ENCODE measurements around the gene KCND3. TPM values are rescaled to one million over a fixed set of nuclear protein-coding genes. Genes with fewer than 3 reads are reported as not detected.

Gene KCND3
- total and polyA plus RNA-seq, 4 donors: 1.0 to 27.1 (median 6.1) TPM

GRCh38 chr1:111733992-111734341 is 255.5 kb downstream of the KCND3 start (continued):
- TF ChIP-seq ZBTB33 (IDR thresholded peaks at IDR 0.05) (no peak), TAF1 (conservative IDR thresholded peaks at IDR 0.05) (no peak), GABPA (IDR thresholded peaks at IDR 0.05 in 1 of 2, conservative IDR thresholded peaks at IDR 0.05 in 1 of 2) (no peak), MAX (IDR thresholded peaks at IDR 0.05) (no peak), SP1 (IDR thresholded peaks at IDR 0.05) (no peak), RXRA (IDR thresholded peaks at IDR 0.05) (no peak), HNF4G (IDR thresholded peaks at IDR 0.05) (no peak), EGR1 (IDR thresholded peaks at IDR 0.05; ENCODE audit: low read depth in 2 of 2) (no peak), FOXA1 (IDR thresholded peaks at IDR 0.05) (no peak)

- peaks cover 0 to 9% (median 1%) of the 10 kb centered on the region in 4 donors for H3K4me1 ChIP-seq (ENCODE audit: control insufficient read depth in 4 of 4, insufficient read depth in 4 of 4, low read length in 3 of 4)
- WGBS: 70% methylated on average over 9 of the region's 9 CpGs
- DNase-seq (ENCODE audit: low spot score): no peak
- H3K9me3 ChIP-seq (ENCODE audit: control insufficient read depth in 4 of 4, low read length in 3 of 4): no peaks in the 10 kb centered on the region
- H3K27me3 ChIP-seq (ENCODE audit: control insufficient read depth in 4 of 4, insufficient read depth in 4 of 4, low read length in 3 of 4): no peaks in the 10 kb centered on the region
- no peak for TF ChIP-seq ATF3 (IDR thresholded peaks at IDR 0.05)
- no peak for TF ChIP-seq RAD21 (IDR thresholded peaks at IDR 0.05)
- TF ChIP-seq TAF1 (conservative IDR thresholded peaks at IDR 0.05): no peak
- no peak for TF ChIP-seq HNF4A (conservative IDR thresholded peaks at IDR 0.05)
- peak; percentile 67 for TF ChIP-seq NR2F2 (IDR thresholded peaks at IDR 0.05)
- no peak for TF ChIP-seq EGR1 (IDR thresholded peaks at IDR 0.05; ENCODE audit: low read depth in 2 of 2)
- no peak for TF ChIP-seq CTCF (IDR thresholded peaks at IDR 0.05; ENCODE audit: low read depth, low read length, missing input control)
- H3K4me3 ChIP-seq (ENCODE audit: low read depth in 1 of 3, low read length in 3 of 3): no peak overlapping the region
- no peaks in the 10 kb centered on the region for H3K36me3 ChIP-seq (ENCODE audit: control insufficient read depth in 4 of 4, insufficient read depth in 3 of 4, low read depth in 1 of 4, low read length in 3 of 4)
- H3K9ac ChIP-seq (ENCODE audit: low read depth in 1 of 2, low read length in 2 of 2): no peak overlapping the region
- H3K27ac ChIP-seq (ENCODE audit: low read depth in 1 of 2, low read length in 2 of 2): peak overlapping the region; percentile 1 to 71
Observed at GRCh38 chr1:111733183-111733991, 256.1 kb downstream of the KCND3 start.

GRCh38 chr1:111732718-111733117 is 256.8 kb downstream of the KCND3 start:
- DNase-seq (ENCODE audit: low spot score): no peak
- WGBS: 95% methylated on average over 7 of the region's 7 CpGs
- Histone ChIP-seq H3K27ac (ENCODE audit: low read depth in 1 of 2, low read length in 2 of 2) (peak overlapping the region in 1 of 2 donors; percentile 71), H3K27me3 (ENCODE audit: control insufficient read depth in 4 of 4, insufficient read depth in 4 of 4, low read length in 3 of 4) (no peaks in the 10 kb centered on the region), H3K4me3 (ENCODE audit: low read depth in 1 of 3, low read length in 3 of 3) (no peak overlapping the region), H3K4me1 (ENCODE audit: control insufficient read depth in 4 of 4, insufficient read depth in 4 of 4, low read length in 3 of 4) (peaks cover 0 to 7% (median 0%) of the 10 kb centered on the region in 4 donors), H3K9me3 (ENCODE audit: control insufficient read depth in 4 of 4, low read length in 3 of 4) (no peaks in the 10 kb centered on the region), H3K36me3 (ENCODE audit: control insufficient read depth in 4 of 4, insufficient read depth in 3 of 4, low read depth in 1 of 4, low read length in 3 of 4) (no peaks in the 10 kb centered on the region), H3K9ac (ENCODE audit: low read depth in 1 of 2, low read length in 2 of 2) (no peak overlapping the region)
- no peak for TF ChIP-seq MAX (IDR thresholded peaks at IDR 0.05)
